Upper lobe of left lung (tissue), 4 donors: ENCODE measurements around the gene HLA-DQA2.

Experiments used
- CTCF ChIP-seq, 6 experiments: fragments of 450-650 bp in 4 of 6; fragments of 200-600 bp in 2 of 6; sonication (generic) in 2 of 6; IDR thresholded peaks; one replicate each; pipeline ENCODE4 v1.5.1; 2016 to 2019; ENCODE audit warnings: antibody characterized with exemption in 6 of 6
- EP300 ChIP-seq, 4 donors: sonication (generic); formaldehyde crosslinking; IDR thresholded peaks; one replicate each; pipeline ENCODE4 v1.5.1; 2017; ENCODE audit warnings: antibody characterized with exemption in 4 of 4, control low read depth in 2 of 4
- POLR2A ChIP-seq, 4 donors: fragments of 450-650 bp; IDR thresholded peaks; one replicate each; pipeline ENCODE4 v1.5.1; 2016 to 2017; ENCODE audit warnings: antibody characterized with exemption in 4 of 4, mild to moderate bottlenecking in 2 of 4

GRCh38 chr6:32703347-32703746, 37.8 kb upstream of the HLA-DQA2 start:
- TF ChIP-seq POLR2A (IDR thresholded peaks at IDR 0.05), result no peak
- TF ChIP-seq EP300 (IDR thresholded peaks at IDR 0.05), result no peak
- no peak for TF ChIP-seq CTCF (IDR thresholded peaks at IDR 0.05)
